GM10266 (cell line): ENCODE measurements around the gene POLD4.

Source experiments
- DNase-seq: peaks from one replicate; pipeline ENCODE4 v3.0.0; 2012; ENCODE audit errors: extremely low spot score
- CTCF ChIP-seq: IDR thresholded peaks from 2 replicates; pipeline ENCODE4 v1.5.1; 2012; ENCODE audit warnings: mild to moderate bottlenecking, low read depth; ENCODE audit not compliant: control insufficient read depth, insufficient read depth; ENCODE audit errors: missing control alignments

POLD4 gene

GRCh38 chr11:67371911-67372320, 18.6 kb upstream of the POLD4 start:
- TF ChIP-seq CTCF: no peak
- DNase-seq: no peak

GRCh38 chr11:67371189-67371910, 18.0 kb upstream of the POLD4 start:
- DNase-seq: peak; percentile 72
- TF ChIP-seq CTCF: peak; percentile 45

GRCh38 chr11:67370351-67371076, 17.2 kb upstream of the POLD4 start:
- DNase-seq: no peak
- no peak for TF ChIP-seq CTCF

- no peak for TF ChIP-seq CTCF
- no peak for DNase-seq
Observed at GRCh38 chr11:67369801-67370284, 16.5 kb upstream of the POLD4 start.

GRCh38 chr11:67369275-67369674, 15.9 kb upstream of the POLD4 start:
- no peak for TF ChIP-seq CTCF
- DNase-seq: no peak

GRCh38 chr11:67368621-67369020, 15.3 kb upstream of the POLD4 start:
- no peak for DNase-seq
- no peak for TF ChIP-seq CTCF

GRCh38 chr11:67367761-67368227, 14.4 kb upstream of the POLD4 start:
- no peak for TF ChIP-seq CTCF
- DNase-seq: no peak
